HG03159 (cell line): ENCODE data around the gene PRSS56.
"Not testable (repeated sequence)": the region's sequence is repeated elsewhere in the genome, so short reads cannot be mapped to it uniquely, and the experiment has no call there.

Source experiments
- ATAC-seq: cut with Tn5 transposase; IDR thresholded peaks from one replicate; pipeline ENCODE4 v1.9.1; 2021; ENCODE audit warnings: mild to moderate bottlenecking, moderate library complexity; ENCODE audit not compliant: unreplicated experiment

Gene PRSS56

DNA sequence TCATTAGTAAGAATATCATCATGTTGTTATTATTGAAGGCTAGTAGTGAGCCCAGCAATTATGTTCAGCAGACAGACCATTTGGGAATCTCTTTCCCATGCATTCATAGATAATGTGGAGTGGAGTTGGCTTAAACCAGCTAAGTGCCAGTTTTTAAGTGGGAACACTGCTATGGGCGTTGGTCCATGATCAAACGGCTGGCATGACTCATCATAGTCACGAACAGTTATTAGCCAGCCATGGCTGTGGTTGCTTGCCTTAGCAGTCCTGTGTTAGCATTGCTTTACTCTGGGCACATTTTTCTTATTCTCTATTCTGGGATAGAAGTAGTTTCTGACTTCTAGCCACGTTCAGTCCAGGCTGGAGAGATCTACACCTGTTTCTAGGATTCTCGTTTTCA is 48.0 kb downstream of the PRSS56 start:
- ATAC-seq: no peak

DNA sequence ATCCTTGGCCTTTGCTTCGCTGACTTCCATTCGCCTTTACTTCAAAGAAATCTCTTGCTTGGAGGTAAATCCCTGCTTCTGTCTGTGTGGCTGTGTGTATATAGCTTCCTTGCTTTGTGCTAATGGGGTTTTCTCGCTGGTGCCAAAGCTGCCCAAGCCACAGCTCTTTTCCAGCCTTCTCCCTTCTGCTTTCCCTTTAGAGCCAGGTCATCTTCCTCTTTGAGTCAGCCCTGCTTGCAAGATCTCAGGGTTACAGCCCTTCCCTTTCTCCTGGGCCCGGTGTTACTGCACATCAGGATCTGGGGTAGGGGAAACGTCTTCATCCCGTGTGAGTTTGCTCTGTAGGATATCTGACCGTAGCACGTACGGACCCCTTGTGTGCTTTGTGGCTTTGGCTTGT is 49.4 kb downstream of the PRSS56 start:
- ATAC-seq: no peak

DNA sequence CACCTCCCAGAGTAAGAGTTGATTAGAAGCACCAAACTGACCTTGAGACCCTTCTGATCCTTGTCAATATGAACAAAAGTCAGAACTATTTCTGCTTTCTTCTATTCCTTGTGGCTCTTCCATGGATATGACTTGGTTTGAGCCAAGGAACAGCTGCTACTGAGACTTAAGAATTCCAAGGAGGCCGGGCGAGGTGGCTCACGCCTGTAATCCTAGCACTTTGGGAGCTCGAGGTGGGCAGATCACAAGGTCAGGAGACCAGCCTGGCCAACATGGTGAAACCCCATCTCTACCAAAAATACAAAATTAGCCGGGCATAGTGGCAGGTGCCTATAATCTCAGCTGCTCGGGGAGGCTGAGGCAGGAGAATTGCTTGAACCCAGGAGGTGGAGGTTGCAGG is 50.3 kb downstream of the PRSS56 start:
- ATAC-seq: not testable (repeated sequence)

DNA sequence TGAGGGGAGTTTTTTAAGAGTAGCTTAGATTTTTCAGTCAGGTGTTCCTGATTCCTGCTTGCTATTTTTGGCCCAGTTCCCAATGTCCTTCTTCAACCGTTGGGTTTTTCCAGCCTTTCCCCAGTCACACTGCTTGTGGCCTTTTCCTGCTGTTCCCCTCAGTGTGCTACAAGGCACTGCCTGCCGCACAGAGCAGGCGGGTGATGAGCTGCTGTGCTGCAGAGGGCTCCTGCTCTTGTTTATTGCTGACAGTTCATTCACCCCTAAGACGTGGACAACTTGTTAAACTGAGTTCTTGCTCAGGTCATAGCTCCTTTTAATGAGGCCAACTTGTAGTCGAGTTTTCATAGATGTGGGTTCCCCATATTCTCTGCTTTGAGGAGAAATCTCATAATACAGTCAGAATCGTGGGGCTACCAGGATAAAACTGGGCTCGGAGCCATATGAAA is 50.9 kb downstream of the PRSS56 start:
- no peak for ATAC-seq

DNA sequence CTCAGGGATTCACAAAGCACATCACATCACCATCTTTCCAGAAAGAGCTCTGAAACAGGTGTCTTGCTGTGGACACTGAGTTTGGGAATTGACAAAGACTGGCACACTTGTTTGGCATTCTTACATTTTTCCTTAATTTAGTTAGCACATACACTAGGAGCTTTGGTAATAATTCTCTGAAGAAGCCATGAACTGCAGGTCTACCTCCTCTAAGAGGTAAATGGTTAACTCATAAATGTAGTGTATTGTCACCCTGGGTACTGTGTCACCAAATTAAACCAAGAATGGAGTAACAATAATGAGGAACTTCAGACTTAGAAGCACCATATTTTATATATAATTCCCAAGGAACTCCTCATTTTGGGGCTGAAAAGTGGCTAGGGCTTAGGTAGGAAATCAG is 52.9 kb downstream of the PRSS56 start:
- no peak for ATAC-seq

DNA sequence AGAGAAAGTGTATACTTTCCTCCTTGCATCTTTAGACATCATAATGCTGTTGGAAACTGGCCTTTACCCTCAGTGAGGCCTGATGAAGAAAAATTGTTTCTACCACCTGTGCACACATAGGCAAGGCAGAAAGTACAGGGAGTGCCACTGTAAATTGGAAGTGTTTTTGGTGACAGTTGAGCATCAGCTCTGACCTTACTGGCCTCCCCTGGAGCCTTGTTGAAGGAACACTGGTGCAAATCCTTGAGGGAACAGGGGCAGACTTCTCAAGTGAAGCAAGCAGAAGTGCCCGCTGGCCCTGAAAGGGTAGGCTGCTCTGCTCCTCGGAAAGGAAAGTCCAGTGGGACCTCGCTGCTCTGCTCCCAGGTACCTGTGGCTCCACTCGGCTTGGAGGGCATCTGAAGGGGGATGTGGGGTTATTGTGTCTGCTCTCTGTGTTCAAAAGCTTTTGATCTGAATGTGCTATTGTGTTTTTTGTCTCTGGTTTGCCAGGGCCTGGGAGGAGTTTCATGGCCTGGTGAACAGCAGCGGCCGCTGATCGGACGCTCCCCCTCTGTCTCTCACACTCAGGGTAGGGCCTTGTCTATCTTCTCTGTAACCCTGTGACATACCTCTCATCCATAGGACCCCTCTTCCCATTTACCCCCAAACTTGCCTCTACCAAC is 53.7 kb downstream of the PRSS56 start:
- no peak for ATAC-seq

DNA sequence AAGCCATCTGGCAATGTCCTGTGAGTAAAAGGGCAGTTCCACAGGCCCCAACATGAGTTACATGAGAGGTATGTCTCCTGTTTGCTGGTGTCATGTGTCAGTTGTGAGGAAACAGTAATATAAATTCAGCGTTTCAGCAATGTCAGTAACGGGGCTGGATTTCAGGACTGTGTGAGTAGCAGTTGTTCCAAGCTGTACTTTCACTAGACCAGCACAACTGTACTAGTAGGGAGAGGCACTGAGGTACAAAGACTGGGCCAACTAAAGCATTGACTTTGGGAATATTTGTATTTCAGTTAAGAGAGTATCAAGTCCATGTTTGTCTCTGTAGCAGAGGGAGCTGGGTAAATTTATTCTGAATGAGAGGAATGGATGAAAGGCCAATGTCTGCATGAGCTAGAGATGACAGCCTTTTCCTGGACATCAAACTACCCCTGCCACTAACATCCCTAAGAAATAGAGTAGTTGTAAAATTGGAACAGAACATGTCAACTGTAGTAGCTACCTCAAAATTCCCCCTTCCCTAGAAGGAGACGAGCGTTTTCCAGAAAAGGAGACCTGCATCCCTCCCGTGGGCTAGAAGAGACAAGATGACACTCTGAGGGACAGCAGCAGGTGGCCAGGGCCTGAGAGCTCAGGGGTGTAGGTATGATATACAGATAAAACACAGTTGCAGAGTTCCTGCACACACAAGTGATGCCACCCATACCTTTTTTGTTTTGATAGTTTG is 54.7 kb downstream of the PRSS56 start:
- no peak for ATAC-seq
